BLaER1 (cell line): ENCODE results near the gene SIN3A.
"Not testable (repeated sequence)": the region's sequence is repeated elsewhere in the genome, so short reads cannot be mapped to it uniquely, and the experiment has no call there.

ENCODE experiments used
- H3K27ac ChIP-seq: shearing (Covaris generic); formaldehyde crosslinking; 2 replicates; pipeline ENCODE4 v1.8.1; 2022
- H3K27me3 ChIP-seq: shearing (Covaris generic); formaldehyde crosslinking; 2 replicates; pipeline ENCODE4 v1.8.1; 2022
- H3K36me3 ChIP-seq: shearing (Covaris generic); formaldehyde crosslinking; 2 replicates; pipeline ENCODE4 v1.8.1; 2022
- H3K4me1 ChIP-seq: shearing (Covaris generic); formaldehyde crosslinking; 2 replicates; pipeline ENCODE4 v1.8.1; 2022
- H3K4me2 ChIP-seq: shearing (Covaris generic); formaldehyde crosslinking; 2 replicates; pipeline ENCODE4 v1.8.1; 2022
- H3K4me3 ChIP-seq: shearing (Covaris generic); formaldehyde crosslinking; 2 replicates; pipeline ENCODE4 v1.8.1; 2022
- H3K9ac ChIP-seq: shearing (Covaris generic); formaldehyde crosslinking; 2 replicates; pipeline ENCODE4 v1.8.1; 2022
- H3K9me3 ChIP-seq: shearing (Covaris generic); formaldehyde crosslinking; 2 replicates; pipeline ENCODE4 v1.8.1; 2022
- H4K20me1 ChIP-seq: shearing (Covaris generic); formaldehyde crosslinking; 2 replicates; pipeline ENCODE4 v1.8.1; 2022
- Cebpa-rat ChIP-seq: shearing (Covaris generic); IDR thresholded peaks from 2 replicates; pipeline ENCODE4 v1.8.1; 2022

SIN3A gene

GRCh38 chr15:75451202-75451673 is 252 bp downstream of the SIN3A start:
- peaks cover 16% of the 10 kb centered on the region for H3K36me3 ChIP-seq
- peak overlapping the region; percentile 85 for H3K9ac ChIP-seq
- H3K9me3 ChIP-seq: no peaks in the 10 kb centered on the region
- H3K4me1 ChIP-seq: peaks cover 46% of the 10 kb centered on the region
- H3K27me3 ChIP-seq: no peaks in the 10 kb centered on the region
- peak overlapping the region; percentile 88 for H3K27ac ChIP-seq
- H4K20me1 ChIP-seq: peaks cover 49% of the 10 kb centered on the region
- H3K4me3 ChIP-seq: peak overlapping the region; percentile 72
- no peak for TF ChIP-seq Cebpa-rat
- peak overlapping the region; percentile 33; the same call in 1 of the 2 replicates for H3K4me2 ChIP-seq

DNA sequence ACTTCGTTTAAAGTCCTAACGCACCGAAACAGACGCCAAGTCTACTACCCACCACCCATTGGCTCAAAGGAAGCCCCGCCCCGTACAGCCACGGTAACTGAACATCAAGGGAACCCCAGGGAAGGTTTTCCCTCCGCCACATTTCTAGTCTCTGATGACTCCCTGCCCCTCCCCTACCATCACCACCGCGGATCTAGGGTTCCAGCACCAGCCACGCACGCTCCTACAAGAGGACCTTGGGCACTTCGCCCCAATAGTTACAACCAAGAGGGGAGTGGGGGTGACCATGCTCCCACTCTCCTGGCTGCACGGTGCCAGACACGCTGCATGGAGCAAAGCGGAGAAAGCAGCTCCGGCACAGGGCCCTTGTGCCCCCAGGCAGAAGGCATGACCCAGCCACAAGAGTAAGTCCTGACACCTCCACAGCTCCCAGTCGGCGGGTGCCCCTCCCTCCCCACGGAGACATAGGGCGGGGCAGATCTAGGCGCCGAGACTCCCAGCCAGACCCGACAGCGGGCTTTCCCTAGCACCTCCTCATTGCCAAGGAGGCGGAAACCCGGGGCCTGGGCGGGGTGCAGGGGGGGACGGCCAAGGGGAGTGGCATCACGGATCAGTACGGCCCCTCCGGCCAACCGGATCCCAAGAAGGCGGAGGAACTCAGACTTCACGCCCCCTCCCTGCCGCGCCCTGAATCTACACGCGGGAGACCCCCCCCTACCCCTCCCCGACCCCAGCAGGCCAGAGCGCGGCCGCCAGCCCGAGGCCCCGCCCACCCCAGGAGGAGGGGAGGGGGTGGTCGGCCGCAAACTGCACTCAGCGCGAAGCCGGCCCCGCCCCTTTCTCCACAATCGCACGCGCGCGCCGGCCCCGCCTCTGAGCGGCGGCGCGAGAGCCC is 936 bp downstream of the SIN3A start:
- Histone ChIP-seq H3K36me3 (peaks cover 16% of the 10 kb centered on the region), H3K4me2 (peak overlapping the region; percentile 84), H3K27me3 (no peaks in the 10 kb centered on the region), H3K4me1 (peaks cover 50% of the 10 kb centered on the region), H3K27ac (peak overlapping the region; percentile 15; the same call in 1 of the 2 replicates), H3K4me3 (peak overlapping the region; percentile 72), H4K20me1 (peaks cover 56% of the 10 kb centered on the region), H3K9ac (peak overlapping the region; percentile 68), H3K9me3 (no peaks in the 10 kb centered on the region)
- TF ChIP-seq Cebpa-rat: no peak

DNA sequence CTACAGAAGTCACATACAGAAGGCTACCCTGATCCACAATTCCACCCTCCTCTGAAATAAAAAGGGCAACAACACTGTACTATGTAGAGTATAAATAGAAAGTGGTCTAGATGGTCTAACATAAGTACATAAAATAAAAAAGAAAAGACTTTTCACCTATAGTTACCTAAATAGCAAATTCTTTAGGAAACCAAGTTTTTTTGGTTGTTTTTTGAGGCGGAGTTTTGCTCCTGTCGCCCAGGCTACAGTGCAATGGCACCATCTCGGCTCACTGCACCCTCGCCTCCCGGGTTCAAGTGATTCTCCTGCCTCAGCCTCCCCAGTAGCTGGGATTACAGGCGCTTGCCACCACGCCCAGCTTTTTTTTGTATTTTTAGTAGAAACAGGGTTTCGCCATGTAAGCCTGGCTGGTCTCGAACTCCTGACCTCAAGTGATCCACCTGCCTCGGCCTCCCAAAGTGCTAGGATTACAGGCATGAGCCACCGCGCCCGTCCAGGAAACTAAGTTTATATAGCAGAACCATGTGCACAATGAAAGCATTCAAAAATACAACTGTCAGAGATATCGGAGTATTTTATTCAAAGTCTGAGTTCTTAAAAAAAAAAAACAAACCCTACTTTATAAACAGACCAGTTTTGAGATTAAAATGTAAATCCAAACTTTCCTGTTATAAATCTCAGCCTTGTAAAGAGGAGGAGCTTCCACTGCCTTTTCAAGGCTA is 1.7 kb downstream of the SIN3A start:
- H3K27ac ChIP-seq: no peak overlapping the region
- H3K4me3 ChIP-seq: peak overlapping the region; percentile 72
- H3K9ac ChIP-seq: peak overlapping the region; percentile 68
- peaks cover 55% of the 10 kb centered on the region for H3K4me1 ChIP-seq
- peaks cover 19% of the 10 kb centered on the region for H3K36me3 ChIP-seq
- peaks cover 59% of the 10 kb centered on the region for H4K20me1 ChIP-seq
- peak overlapping the region; percentile 84 for H3K4me2 ChIP-seq
- no peak for TF ChIP-seq Cebpa-rat
- H3K27me3 ChIP-seq: no peaks in the 10 kb centered on the region
- no peaks in the 10 kb centered on the region for H3K9me3 ChIP-seq

GRCh38 chr15:75448171-75448570 is 3.3 kb downstream of the SIN3A start:
- H3K9ac ChIP-seq, H3K9me3 ChIP-seq, H3K4me2 ChIP-seq, H3K27ac ChIP-seq, H3K27me3 ChIP-seq, H3K4me3 ChIP-seq: not testable (repeated sequence)
- H3K36me3 ChIP-seq: peaks cover 34% of the 10 kb centered on the region
- peaks cover 75% of the 10 kb centered on the region for H4K20me1 ChIP-seq
- H3K4me1 ChIP-seq: peaks cover 55% of the 10 kb centered on the region

GRCh38 chr15:75446151-75446550 is 5.3 kb downstream of the SIN3A start:
- H3K9me3 ChIP-seq: no peaks in the 10 kb centered on the region
- H4K20me1 ChIP-seq: peaks cover 95% of the 10 kb centered on the region
- H3K27me3 ChIP-seq: no peaks in the 10 kb centered on the region
- peak overlapping the region; percentile 58; the same call in 1 of the 2 replicates for H3K9ac ChIP-seq
- H3K36me3 ChIP-seq: peaks cover 54% of the 10 kb centered on the region
- H3K27ac ChIP-seq: no peak overlapping the region
- peaks cover 50% of the 10 kb centered on the region for H3K4me1 ChIP-seq
- TF ChIP-seq Cebpa-rat: no peak
- H3K4me2 ChIP-seq: peak overlapping the region; percentile 61
- H3K4me3 ChIP-seq: no peak overlapping the region

- not testable (repeated sequence) for H3K27me3 ChIP-seq, H3K9me3 ChIP-seq, H3K9ac ChIP-seq, H3K4me2 ChIP-seq, H3K4me3 ChIP-seq, H3K27ac ChIP-seq
- Histone ChIP-seq H3K36me3 (peaks cover 62% of the 10 kb centered on the region), H3K4me1 (peaks cover 50% of the 10 kb centered on the region), H4K20me1 (peaks cover 100% of the 10 kb centered on the region)
These were observed 6.2 kb downstream of the SIN3A start for GRCh38 chr15:75445324-75445723.

- not testable (repeated sequence) for H3K4me3 ChIP-seq, H3K27ac ChIP-seq, H3K9ac ChIP-seq, H3K4me2 ChIP-seq, H3K9me3 ChIP-seq, H3K27me3 ChIP-seq
- peaks cover 75% of the 10 kb centered on the region for H3K36me3 ChIP-seq
- H4K20me1 ChIP-seq: peaks cover 100% of the 10 kb centered on the region
- peaks cover 39% of the 10 kb centered on the region for H3K4me1 ChIP-seq
These were observed 7.5 kb downstream of the SIN3A start for GRCh38 chr15:75443972-75444453.

DNA sequence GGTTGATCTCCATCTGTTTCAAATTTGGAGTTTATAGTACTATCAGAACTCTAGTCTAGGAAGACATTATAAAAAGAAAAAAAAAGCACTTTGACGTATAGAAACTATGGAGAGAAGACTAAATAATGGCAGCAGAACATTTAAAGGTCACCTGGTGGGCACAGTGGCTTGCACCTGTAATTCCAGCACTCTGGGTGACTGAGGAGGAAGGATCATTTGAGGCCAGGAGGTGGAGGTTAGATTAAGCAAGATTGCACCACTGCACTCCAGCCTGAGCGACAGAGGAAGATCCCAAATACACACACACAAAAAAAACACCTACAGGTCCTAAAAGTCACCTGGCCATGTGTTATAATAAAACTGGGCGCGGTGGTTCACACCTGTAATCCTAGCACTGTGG is 13.8 kb downstream of the SIN3A start:
- TF ChIP-seq Cebpa-rat: no peak
- no peak overlapping the region for H3K27ac ChIP-seq
- H3K27me3 ChIP-seq: no peaks in the 10 kb centered on the region
- H3K4me3 ChIP-seq: no peak overlapping the region
- H3K9ac ChIP-seq: no peak overlapping the region
- no peak overlapping the region for H3K4me2 ChIP-seq
- H3K36me3 ChIP-seq: peaks cover 98% of the 10 kb centered on the region
- H4K20me1 ChIP-seq: peaks cover 100% of the 10 kb centered on the region
- H3K9me3 ChIP-seq: no peaks in the 10 kb centered on the region
- H3K4me1 ChIP-seq: no peaks in the 10 kb centered on the region

DNA sequence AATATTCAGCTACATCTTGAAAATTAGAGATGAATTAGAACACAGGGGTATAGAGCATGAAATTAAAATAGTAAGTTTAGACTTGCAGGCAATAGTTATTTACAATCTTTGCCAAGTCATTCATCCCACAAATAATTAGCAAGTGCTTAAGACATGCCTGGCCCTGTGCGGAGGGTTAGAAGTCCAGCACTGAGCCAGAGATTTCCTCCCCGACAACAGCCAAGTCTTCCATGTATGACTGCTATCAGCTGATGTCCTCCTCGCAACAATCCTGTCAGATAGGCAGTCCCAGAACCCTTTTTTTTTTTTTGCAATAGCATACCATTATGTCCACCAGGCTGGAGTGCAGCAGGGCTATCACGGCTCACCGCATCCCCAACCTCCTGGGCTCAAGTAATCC is 14.6 kb downstream of the SIN3A start:
- no peak overlapping the region for H3K27ac ChIP-seq
- H3K27me3 ChIP-seq: no peaks in the 10 kb centered on the region
- H4K20me1 ChIP-seq: peaks cover 100% of the 10 kb centered on the region

GRCh38 chr15:75431682-75432081 is 19.8 kb downstream of the SIN3A start:
- Histone ChIP-seq H3K4me1 (no peaks in the 10 kb centered on the region), H3K27me3 (no peaks in the 10 kb centered on the region), H3K4me2 (no peak overlapping the region), H4K20me1 (peaks cover 100% of the 10 kb centered on the region), H3K4me3 (no peak overlapping the region), H3K9ac (no peak overlapping the region), H3K9me3 (no peaks in the 10 kb centered on the region), H3K27ac (no peak overlapping the region), H3K36me3 (peaks cover 91% of the 10 kb centered on the region)
- no peak for TF ChIP-seq Cebpa-rat

More for the DNA sequence above, 14.6 kb downstream of the SIN3A start:
- H3K9ac ChIP-seq: no peak overlapping the region
- H3K9me3 ChIP-seq: no peaks in the 10 kb centered on the region
- no peak for TF ChIP-seq Cebpa-rat
- peaks cover 97% of the 10 kb centered on the region for H3K36me3 ChIP-seq
- H3K4me1 ChIP-seq: no peaks in the 10 kb centered on the region
- no peak overlapping the region for H3K4me2 ChIP-seq
- H3K4me3 ChIP-seq: no peak overlapping the region
